ACC112 (cell line): ENCODE results near the gene TMEM143.

ENCODE experiments used
- H2AFZ ChIP-seq: fragments of 200-600 bp; sonication (generic); one replicate; pipeline ENCODE4 v1.6.0; 2017; ENCODE audit warnings: antibody characterized with exemption, low read length; ENCODE audit not compliant: unreplicated experiment
- H3K27ac ChIP-seq: fragments of 200-600 bp; sonication (generic); 2 replicates; pipeline ENCODE4 v1.5.1; 2014; ENCODE audit warnings: low read depth, mild to moderate bottlenecking, antibody characterized with exemption, low read length, moderate library complexity
- H3K27me3 ChIP-seq: fragments of 200-600 bp; sonication (generic); 2 replicates; pipeline ENCODE4 v1.6.1; 2014; ENCODE audit warnings: mild to moderate bottlenecking, antibody characterized with exemption, low read length, moderate library complexity, mixed read lengths; ENCODE audit not compliant: insufficient read depth
- H3K36me3 ChIP-seq: fragments of 200-600 bp; sonication (generic); 2 replicates; pipeline ENCODE4 v1.6.1; 2016; ENCODE audit warnings: mild to moderate bottlenecking, antibody characterized with exemption, low read length, moderate library complexity, mixed read lengths; ENCODE audit not compliant: insufficient read depth
- H3K4me1 ChIP-seq: fragments of 200-600 bp; sonication (generic); one replicate; pipeline ENCODE4 v1.6.1; 2016; ENCODE audit warnings: low read length, mixed read lengths; ENCODE audit not compliant: insufficient read depth, unreplicated experiment, control insufficient read depth
- H3K4me3 ChIP-seq: fragments of 200-600 bp; sonication (generic); 2 replicates; pipeline ENCODE4 v1.5.1; 2014; ENCODE audit warnings: mild to moderate bottlenecking, low read depth, low read length
- H3K79me2 ChIP-seq: fragments of 200-600 bp; sonication (generic); one replicate; pipeline ENCODE4 v1.6.0; 2016; ENCODE audit warnings: low read length; ENCODE audit not compliant: control insufficient read depth, unreplicated experiment, insufficient read depth

Gene TMEM143

GRCh38 chr19:48341515-48342413, 22.0 kb downstream of the TMEM143 start:
- Histone ChIP-seq H3K36me3 (no peaks in the 10 kb centered on the region), H2AFZ (no peak overlapping the region), H3K27ac (no peak overlapping the region), H3K79me2 (no peaks in the 10 kb centered on the region), H3K4me1 (peaks cover 2% of the 10 kb centered on the region), H3K27me3 (no peaks in the 10 kb centered on the region), H3K4me3 (no peak overlapping the region)

- Histone ChIP-seq H3K36me3 (no peaks in the 10 kb centered on the region), H3K4me1 (peaks cover 2% of the 10 kb centered on the region), H3K27ac (no peak overlapping the region), H2AFZ (no peak overlapping the region), H3K79me2 (no peaks in the 10 kb centered on the region), H3K4me3 (no peak overlapping the region), H3K27me3 (no peaks in the 10 kb centered on the region)
Observed at GRCh38 chr19:48340995-48341394, 22.7 kb downstream of the TMEM143 start.

- H3K79me2 ChIP-seq: no peaks in the 10 kb centered on the region
- no peak overlapping the region for H2AFZ ChIP-seq
- no peak overlapping the region for H3K27ac ChIP-seq
- H3K36me3 ChIP-seq: no peaks in the 10 kb centered on the region
- H3K27me3 ChIP-seq: no peaks in the 10 kb centered on the region
- H3K4me1 ChIP-seq: peaks cover 2% of the 10 kb centered on the region
- H3K4me3 ChIP-seq: no peak overlapping the region
Observed at GRCh38 chr19:48338802-48339503, 24.8 kb downstream of the TMEM143 start.

GRCh38 chr19:48338253-48338755, 25.4 kb downstream of the TMEM143 start:
- no peaks in the 10 kb centered on the region for H3K36me3 ChIP-seq
- H3K4me1 ChIP-seq: peaks cover 2% of the 10 kb centered on the region
- H3K4me3 ChIP-seq: no peak overlapping the region
- no peak overlapping the region for H3K27ac ChIP-seq
- no peak overlapping the region for H2AFZ ChIP-seq
- H3K27me3 ChIP-seq: no peaks in the 10 kb centered on the region
- no peaks in the 10 kb centered on the region for H3K79me2 ChIP-seq

GRCh38 chr19:48333467-48334384, 30.0 kb downstream of the TMEM143 start:
- H2AFZ ChIP-seq: no peak overlapping the region
- H3K79me2 ChIP-seq: peaks cover 7% of the 10 kb centered on the region

GRCh38 chr19:48332662-48333466, 30.9 kb downstream of the TMEM143 start:
- H3K79me2 ChIP-seq: peaks cover 13% of the 10 kb centered on the region
- H3K27me3 ChIP-seq: no peaks in the 10 kb centered on the region
- no peak overlapping the region for H2AFZ ChIP-seq
- H3K4me3 ChIP-seq: peak overlapping the region; percentile 60
- H3K4me1 ChIP-seq: no peaks in the 10 kb centered on the region
- peaks cover 14% of the 10 kb centered on the region; the same call in 1 of the 2 replicates for H3K36me3 ChIP-seq
- peak overlapping the region; percentile 21; the same call in 1 of the 2 replicates for H3K27ac ChIP-seq

More at GRCh38 chr19:48333467-48334384, 30.0 kb downstream of the TMEM143 start:
- H3K27ac ChIP-seq: peak overlapping the region; percentile 21; the same call in 1 of the 2 replicates
- H3K4me1 ChIP-seq: no peaks in the 10 kb centered on the region
- peaks cover 9% of the 10 kb centered on the region; the same call in 1 of the 2 replicates for H3K36me3 ChIP-seq
- H3K4me3 ChIP-seq: peak overlapping the region; percentile 74
- no peaks in the 10 kb centered on the region for H3K27me3 ChIP-seq

- Histone ChIP-seq H3K4me1 (no peaks in the 10 kb centered on the region), H2AFZ (no peak overlapping the region), H3K79me2 (peaks cover 19% of the 10 kb centered on the region)
Observed at GRCh38 chr19:48332351-48332661, 31.4 kb downstream of the TMEM143 start.

GRCh38 chr19:48330012-48330681, 33.6 kb downstream of the TMEM143 start:
- peaks cover 14% of the 10 kb centered on the region; the same call in 1 of the 2 replicates for H3K36me3 ChIP-seq
- H3K27ac ChIP-seq: no peak overlapping the region
- no peak overlapping the region for H2AFZ ChIP-seq
- H3K79me2 ChIP-seq: peaks cover 36% of the 10 kb centered on the region
- no peaks in the 10 kb centered on the region for H3K4me1 ChIP-seq
- H3K27me3 ChIP-seq: no peaks in the 10 kb centered on the region
- no peak overlapping the region for H3K4me3 ChIP-seq

More at GRCh38 chr19:48332351-48332661, 31.4 kb downstream of the TMEM143 start:
- Histone ChIP-seq H3K36me3 (peaks cover 14% of the 10 kb centered on the region; the same call in 1 of the 2 replicates), H3K4me3 (no peak overlapping the region), H3K27me3 (no peaks in the 10 kb centered on the region), H3K27ac (no peak overlapping the region)

- no peaks in the 10 kb centered on the region for H3K27me3 ChIP-seq
- H3K36me3 ChIP-seq: peaks cover 14% of the 10 kb centered on the region; the same call in 1 of the 2 replicates
- H2AFZ ChIP-seq: no peak overlapping the region
- H3K4me1 ChIP-seq: peaks cover 6% of the 10 kb centered on the region
- H3K4me3 ChIP-seq: no peak overlapping the region
- no peak overlapping the region for H3K27ac ChIP-seq
- peaks cover 36% of the 10 kb centered on the region for H3K79me2 ChIP-seq
Observed at GRCh38 chr19:48329167-48329891, 34.4 kb downstream of the TMEM143 start.
